ENCODE measurements around the gene VPS39.

GRCh38 chr15:42108806-42109205 lies 99.3 kb downstream of the VPS39 start:
- TF ChIP-seq CTCF (IDR thresholded peaks at IDR 0.05) (no peak), POLR2A (IDR thresholded peaks at IDR 0.05) (no peak), EP300 (IDR thresholded peaks at IDR 0.05) (no peak)

All from ovary (tissue), 3 donors.